ENCODE measurements around the gene FLT1.

DNA sequence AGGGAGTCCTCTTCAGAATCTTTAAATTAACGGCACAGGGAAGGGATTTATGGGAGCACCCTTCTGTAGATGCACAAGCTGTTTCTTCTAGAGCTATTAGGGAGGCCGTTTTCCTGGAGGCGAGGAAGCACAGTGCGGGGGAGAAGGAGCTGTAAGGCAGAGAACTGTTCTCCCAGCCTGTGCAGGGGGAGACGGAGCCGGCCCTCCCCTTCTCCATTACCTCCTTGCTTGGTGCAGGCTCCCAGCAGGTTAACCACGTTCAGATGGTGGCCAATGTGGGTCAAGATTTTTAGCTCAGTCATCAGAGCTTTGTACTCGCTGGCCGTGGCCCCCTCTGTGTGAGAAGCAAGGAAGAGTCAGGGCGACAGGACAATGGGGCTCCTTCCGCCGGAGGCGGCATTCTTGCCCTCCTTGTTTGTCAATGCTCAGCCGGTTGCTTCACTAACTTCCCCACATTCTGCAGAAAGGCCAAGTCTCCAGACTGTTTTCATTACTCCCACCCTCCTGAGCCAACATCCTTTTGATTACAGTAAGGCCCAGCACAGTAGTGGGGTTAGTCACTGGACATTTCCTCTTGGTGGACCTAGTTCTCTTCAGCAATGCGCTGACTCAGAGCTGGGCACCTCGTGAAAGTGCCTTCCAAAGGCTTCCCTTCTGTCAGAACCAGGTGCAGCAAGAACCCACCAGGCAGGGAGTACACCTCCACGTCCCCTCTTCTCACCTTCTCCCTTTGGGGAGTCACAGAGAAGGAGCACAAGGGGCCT is 165.4 kb downstream of the FLT1 start:
- TF ChIP-seq, protein P1, sequence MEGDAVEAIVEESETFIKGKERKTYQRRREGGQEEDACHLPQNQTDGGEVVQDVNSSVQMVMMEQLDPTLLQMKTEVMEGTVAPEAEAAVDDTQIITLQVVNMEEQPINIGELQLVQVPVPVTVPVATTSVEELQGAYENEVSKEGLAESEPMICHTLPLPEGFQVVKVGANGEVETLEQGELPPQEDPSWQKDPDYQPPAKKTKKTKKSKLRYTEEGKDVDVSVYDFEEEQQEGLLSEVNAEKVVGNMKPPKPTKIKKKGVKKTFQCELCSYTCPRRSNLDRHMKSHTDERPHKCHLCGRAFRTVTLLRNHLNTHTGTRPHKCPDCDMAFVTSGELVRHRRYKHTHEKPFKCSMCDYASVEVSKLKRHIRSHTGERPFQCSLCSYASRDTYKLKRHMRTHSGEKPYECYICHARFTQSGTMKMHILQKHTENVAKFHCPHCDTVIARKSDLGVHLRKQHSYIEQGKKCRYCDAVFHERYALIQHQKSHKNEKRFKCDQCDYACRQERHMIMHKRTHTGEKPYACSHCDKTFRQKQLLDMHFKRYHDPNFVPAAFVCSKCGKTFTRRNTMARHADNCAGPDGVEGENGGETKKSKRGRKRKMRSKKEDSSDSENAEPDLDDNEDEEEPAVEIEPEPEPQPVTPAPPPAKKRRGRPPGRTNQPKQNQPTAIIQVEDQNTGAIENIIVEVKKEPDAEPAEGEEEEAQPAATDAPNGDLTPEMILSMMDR (IDR thresholded peaks at IDR 0.05), result no peak
- TF ChIP-seq EZH2 (IDR thresholded peaks at IDR 0.05) (no peak), EZH2phosphoT487 (IDR thresholded peaks at IDR 0.05) (no peak)

Data from neural progenitor cell (in vitro differentiated cells).